Pancreas (tissue), 10 donors: ENCODE measurements around the gene PROM2. TPM values are rescaled to one million over a fixed set of nuclear protein-coding genes. Genes with fewer than 3 reads are reported as not detected.
A peak's percentile ranks its signal among the peaks of the same experiment; 100 is the strongest.
"Not testable (repeated sequence)": the region's sequence is repeated elsewhere in the genome, so short reads cannot be mapped to it uniquely, and the experiment has no call there.

Experiments used
- ATAC-seq, 4 donors: fragments of 200-7000 bp; cut with Tn5 transposase; one replicate each; pipeline versions ENCODE4 v1.8.0 to v1.9.1; 2020; ENCODE audit warnings: mild to moderate bottlenecking in 4 of 4, moderate library complexity in 4 of 4
- DNase-seq, 6 donors: peaks; one replicate each; pipeline ENCODE4 v3.0.0-alpha.2; 2020
- FAIRE-seq: peaks from 2 replicates; lab custom pipeline; 2012; peaks lifted over from hg19 to GRCh38; lab: Jason Lieb, UNC
- H3K27ac ChIP-seq, 4 donors: fragments of 200-600 bp; sonication (generic); 1 replicate in 3 of 4; 2 replicates in 1 of 4; pipeline versions ENCODE4 v1.5.0 to v1.8.0; 2020
- H3K27me3 ChIP-seq, 4 donors: fragments of 200-600 bp; one replicate each; pipeline ENCODE4 v1.8.0; 2021
- H3K36me3 ChIP-seq, 3 donors: fragments of 200-600 bp; sonication (generic) in 1 of 3; one replicate each; pipeline versions ENCODE4 v1.5.0 to v1.8.0; 2020 to 2021
- H3K4me1 ChIP-seq, 3 donors: fragments of 200-600 bp; one replicate each; pipeline ENCODE4 v1.8.0; 2021
- H3K4me3 ChIP-seq, 4 donors: fragments of 200-600 bp; sonication (generic) in 2 of 4; one replicate each; pipeline versions ENCODE4 v1.5.0 to v1.8.0; 2020 to 2021
- H3K9me3 ChIP-seq, 4 donors: fragments of 200-600 bp; one replicate each; pipeline ENCODE4 v1.8.0; 2021
- CTCF ChIP-seq, 4 donors: fragments of 200-600 bp; sonication (generic) in 3 of 4; IDR thresholded peaks; one replicate each; pipeline versions ENCODE4 v1.5.0 to v1.8.0; 2021; ENCODE audit warnings: antibody characterized with exemption in 4 of 4
- WGBS, 2 donors: extraction: QIAGEN DNeasy Blood & Tissue Kit; methylation state at CpG; one replicate each; pipeline ENCODE4 v1.1.7; 2013; 5-methylcytosine and 5-hydroxymethylcytosine counted together
- intact Hi-C, 3 donors: fragments of 100-400 bp; cut with DNase I; formaldehyde crosslinking; loops; one replicate each; pipeline versions ENCODE4 v1.11.1 to v1.14.2; 2022
- polyA plus RNA-seq, 2 donors: library from polyadenylated mRNA; stranded (reverse); fragments of 200-250 nt; gene quantifications; one replicate each; pipeline ENCODE4 v1.2.3, GENCODE V29; 2013
- total RNA-seq, 6 donors: library from RNA; stranded (reverse); fragmentation: NEBNext Ultra II Directional in 4 of 6; extraction: Animal tissue kit (Norgen Biotek cat#: 25700) in 4 of 6; gene quantifications; one replicate each; pipeline versions ENCODE4 v1.2.1 to v1.2.4, GENCODE V29; 2021 to 2023
- donor health status: healthy with polysubstance abuse.
- donor health status: DM: no; HTN: no; CAD: no; lungs with moderate emphysema.
- donor health status: DM: no; HTN: no; CAD: no.
- donor health status: control.
- donor health status: control.
- donor health status: Bipolar disorder and iron deficiency.
- donor health status: DM: yes; HTN: yes; CAD: no.
- donor health status: DM: no; HTN: no; CAD: no.
- donor health status: DM: no; HTN: no; CAD: no.
- donor health status: DM: yes; HTN: yes; CAD: no.

The PROM2 gene
- total and polyA plus RNA-seq, 8 donors, result 8.3 to 20.4 (median 12.5) TPM

- Histone ChIP-seq H3K4me1 (no peaks in the 10 kb centered on the region), H3K36me3 (no peaks in the 10 kb centered on the region), H3K27me3 (no peaks in the 10 kb centered on the region), H3K9me3 (no peaks in the 10 kb centered on the region), H3K27ac (no peak overlapping the region), H3K4me3 (no peak overlapping the region)
- WGBS, 2 donors, result 89 to 91% methylated on average over 5 of the region's 5 CpGs
- ATAC-seq (no peak), DNase-seq (no peak), FAIRE-seq (no peak)
- TF ChIP-seq CTCF (IDR thresholded peaks at IDR 0.05), result no peak
- intact Hi-C loops, result loop anchor here in 1 of 3 donors (5.0 kb wide), 1 partner anchor 78 kb away; no protein-coding TSS in a partner anchor
These were observed 39.9 kb upstream of the PROM2 start for GRCh38 chr2:95234286-95234785.

GRCh38 chr2:95234816-95235215 lies 39.4 kb upstream of the PROM2 start:
- Histone ChIP-seq H3K4me1 (no peaks in the 10 kb centered on the region), H3K36me3 (no peaks in the 10 kb centered on the region), H3K4me3 (no peak overlapping the region), H3K27me3 (no peaks in the 10 kb centered on the region), H3K9me3 (no peaks in the 10 kb centered on the region), H3K27ac (no peak overlapping the region)
- ATAC-seq (no peak), DNase-seq (no peak), FAIRE-seq (no peak)
- 93 to 97% methylated on average over 3 of the region's 3 CpGs for WGBS, 2 donors
- intact Hi-C loops, result loop anchor here in 1 of 3 donors (5.0 kb wide), 1 partner anchor 77 kb away; no protein-coding TSS in a partner anchor
- TF ChIP-seq CTCF (IDR thresholded peaks at IDR 0.05), result no peak

GRCh38 chr2:95238131-95238530 lies 36.1 kb upstream of the PROM2 start:
- no peak for ATAC-seq
- DNase-seq, result no peak
- no peaks in the 10 kb centered on the region for H3K9me3 ChIP-seq
- no peaks in the 10 kb centered on the region for H3K27me3 ChIP-seq
- no peak for TF ChIP-seq CTCF (IDR thresholded peaks at IDR 0.05)
- intact Hi-C loops, result no loop called here
- H3K4me1 ChIP-seq, result no peaks in the 10 kb centered on the region
- no peak overlapping the region for H3K4me3 ChIP-seq
- FAIRE-seq, result no peak
- H3K27ac ChIP-seq, result no peak overlapping the region
- H3K36me3 ChIP-seq, result no peaks in the 10 kb centered on the region

- H3K9me3 ChIP-seq, result no peaks in the 10 kb centered on the region
- TF ChIP-seq CTCF (IDR thresholded peaks at IDR 0.05), result no peak
These were observed 34.2 kb upstream of the PROM2 start for GRCh38 chr2:95240091-95240490.

GRCh38 chr2:95240556-95240955 lies 33.7 kb upstream of the PROM2 start:
- no peak for DNase-seq
- no peaks in the 10 kb centered on the region for H3K27me3 ChIP-seq
- no peak overlapping the region for H3K27ac ChIP-seq
- no peaks in the 10 kb centered on the region for H3K36me3 ChIP-seq
- no peaks in the 10 kb centered on the region for H3K4me1 ChIP-seq
- FAIRE-seq, result no peak
- TF ChIP-seq CTCF (IDR thresholded peaks at IDR 0.05), result no peak
- no peaks in the 10 kb centered on the region for H3K9me3 ChIP-seq
- intact Hi-C loops, result no loop called here
- WGBS, 2 donors, result 93 to 100% methylated on average over 5 of the region's 5 CpGs
- ATAC-seq, result peak in 1 of 4 donors; percentile 30
- no peak overlapping the region for H3K4me3 ChIP-seq

More at GRCh38 chr2:95240091-95240490, 34.2 kb upstream of the PROM2 start:
- no peak for DNase-seq
- H3K27ac ChIP-seq, result no peak overlapping the region
- H3K27me3 ChIP-seq, result no peaks in the 10 kb centered on the region
- no peaks in the 10 kb centered on the region for H3K4me1 ChIP-seq
- FAIRE-seq, result no peak
- intact Hi-C loops, result no loop called here
- ATAC-seq, result no peak
- no peaks in the 10 kb centered on the region for H3K36me3 ChIP-seq
- H3K4me3 ChIP-seq, result no peak overlapping the region
- 87 to 97% methylated on average over 5 of the region's 5 CpGs for WGBS, 2 donors

- intact Hi-C loops, FAIRE-seq, H3K4me1 ChIP-seq, H3K27me3 ChIP-seq, DNase-seq, ATAC-seq, H3K9me3 ChIP-seq, H3K4me3 ChIP-seq, H3K36me3 ChIP-seq, H3K27ac ChIP-seq: not testable (repeated sequence)
- 90 to 92% methylated on average over 1 of the region's 1 CpG for WGBS, 2 donors
These were observed 32.2 kb upstream of the PROM2 start for GRCh38 chr2:95242084-95242483.
